NOMO-1 treated with DMSO at 0.1 percent for 48 hours (cell line): Measurements from ENCODE around the gene TAF5L.
"Not testable (repeated sequence)": the region's sequence is repeated elsewhere in the genome, so short reads cannot be mapped to it uniquely, and the experiment has no call there.

ENCODE experiments used
- DNase-seq: peaks from one replicate; lab custom pipeline; 2025; ENCODE audit not compliant: unreplicated experiment; lab: John Stamatoyannopoulos, UW

Gene TAF5L

GRCh38 chr1:229642970-229643369 lies 17.0 kb upstream of the TAF5L start:
- DNase-seq: no peak

DNA sequence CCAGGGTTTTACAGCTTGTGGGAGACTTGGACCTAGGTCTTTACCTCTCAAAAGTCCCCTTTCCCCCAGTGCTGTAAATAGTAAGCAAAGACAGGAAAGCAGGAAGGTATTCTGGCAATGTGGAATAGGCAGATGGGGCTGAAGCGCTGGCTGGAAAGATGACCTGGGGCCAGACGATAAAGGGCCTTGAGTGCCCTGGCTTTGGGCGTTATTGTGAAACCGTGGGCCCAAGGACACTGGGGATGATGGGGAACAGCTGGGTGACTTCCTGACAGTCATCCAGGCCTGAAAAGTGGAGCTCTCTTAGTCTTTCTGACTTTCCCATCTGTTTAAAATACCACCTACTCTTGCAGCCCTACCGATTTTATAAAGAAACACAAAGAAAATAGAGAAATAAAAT lies 16.5 kb upstream of the TAF5L start:
- no peak for DNase-seq

GRCh38 chr1:229641306-229641705 lies 15.4 kb upstream of the TAF5L start:
- DNase-seq: no peak

DNA sequence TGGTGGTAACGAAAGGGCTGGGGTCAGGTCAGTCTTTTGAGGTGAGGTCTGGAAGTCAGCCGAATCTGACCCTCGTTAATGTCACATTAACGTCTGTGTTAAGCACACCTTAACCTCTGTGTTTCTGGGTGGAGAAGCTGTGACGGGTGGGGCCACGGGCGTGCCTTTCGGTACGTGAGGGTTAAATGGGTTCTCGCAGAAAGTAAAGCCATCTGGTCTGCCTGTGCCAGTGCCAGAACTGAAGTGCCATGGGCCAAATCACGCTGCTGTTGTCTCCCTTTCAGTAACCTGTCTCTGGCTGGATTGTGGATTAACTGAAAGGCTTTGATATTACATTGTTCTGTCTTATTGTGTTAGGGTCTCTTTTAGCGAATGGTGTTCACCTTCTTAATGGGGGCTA lies 14.5 kb upstream of the TAF5L start:
- DNase-seq: no peak

DNA sequence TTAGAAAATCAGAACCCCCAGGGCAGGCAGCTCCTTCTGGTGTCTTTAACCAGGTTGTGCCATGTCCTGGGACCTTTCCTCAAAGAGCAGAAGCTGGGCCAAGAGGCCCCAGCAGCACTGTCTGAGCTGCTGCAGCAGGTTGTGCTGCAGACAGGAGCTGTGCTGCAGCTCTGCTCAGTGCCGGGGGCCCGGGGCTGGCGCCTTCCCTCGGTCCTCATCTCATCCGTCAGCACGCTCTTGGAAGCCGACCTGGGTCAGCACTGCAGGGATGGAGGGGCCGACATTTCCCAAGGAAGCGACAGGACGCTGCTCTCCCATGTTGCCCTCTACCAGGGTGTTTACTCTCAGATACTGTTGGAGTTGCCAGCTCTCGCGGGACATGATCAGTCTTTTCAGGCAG lies 11.8 kb upstream of the TAF5L start:
- no peak for DNase-seq

DNA sequence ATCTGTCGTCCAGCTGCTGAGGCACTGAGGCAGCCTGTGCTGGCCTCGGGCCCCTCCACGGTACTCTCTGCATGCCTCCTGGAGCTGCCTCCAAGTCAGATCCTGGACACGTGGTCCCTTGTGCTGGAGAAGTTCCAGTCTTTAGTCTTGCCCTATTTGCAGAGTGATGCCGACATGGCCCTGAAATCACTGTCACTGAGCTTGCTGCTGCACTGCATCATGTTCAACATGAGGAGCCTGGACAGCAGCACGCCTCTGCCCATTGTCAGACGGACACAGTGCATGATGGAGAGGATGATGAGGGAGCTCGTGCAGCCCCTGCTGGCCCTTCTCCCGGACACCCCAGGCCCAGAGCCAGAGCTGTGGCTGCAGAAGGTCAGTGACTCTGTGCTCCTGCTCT lies 10.1 kb upstream of the TAF5L start:
- DNase-seq: no peak

DNA sequence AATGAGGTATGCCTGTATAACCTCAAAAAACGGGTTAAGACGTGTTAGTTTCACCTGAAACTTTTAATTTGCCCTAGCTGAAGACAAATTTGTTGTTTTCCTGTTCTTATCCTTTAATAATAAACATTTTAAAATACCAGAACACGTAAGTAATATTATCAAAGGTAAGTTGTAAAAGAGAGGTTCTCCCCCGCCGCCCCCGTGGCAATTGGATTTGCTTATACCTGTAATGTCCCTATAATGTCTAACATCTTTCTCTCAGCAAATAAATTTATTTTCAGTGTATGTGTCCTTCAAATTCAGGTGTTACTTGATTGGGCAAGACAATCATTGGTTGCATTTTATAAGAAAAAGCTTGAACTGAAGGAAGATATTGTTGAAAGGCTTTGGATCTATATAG lies 6.0 kb upstream of the TAF5L start:
- DNase-seq: no peak

- DNase-seq: no peak
Observed at GRCh38 chr1:229631148-229631547, 5.2 kb upstream of the TAF5L start.

DNA sequence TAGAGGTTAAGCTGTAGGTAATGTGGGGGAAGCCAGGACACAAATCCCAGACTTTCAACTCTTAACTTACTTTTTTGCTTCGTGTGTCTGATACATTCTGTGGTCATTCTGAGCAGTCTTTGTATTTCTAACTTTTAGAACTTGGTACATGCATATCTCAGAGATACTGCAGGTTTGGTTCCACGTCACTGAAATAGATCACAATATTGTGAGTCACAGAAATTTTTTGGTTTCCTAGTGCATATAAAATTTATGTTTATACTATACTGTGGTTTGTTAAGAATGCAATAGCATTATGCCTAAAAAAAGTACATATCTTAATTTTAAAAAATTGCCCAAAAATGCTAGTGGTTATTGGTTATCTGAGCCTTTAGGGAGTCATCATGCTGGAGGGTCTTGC lies 3.3 kb upstream of the TAF5L start:
- no peak for DNase-seq

DNA sequence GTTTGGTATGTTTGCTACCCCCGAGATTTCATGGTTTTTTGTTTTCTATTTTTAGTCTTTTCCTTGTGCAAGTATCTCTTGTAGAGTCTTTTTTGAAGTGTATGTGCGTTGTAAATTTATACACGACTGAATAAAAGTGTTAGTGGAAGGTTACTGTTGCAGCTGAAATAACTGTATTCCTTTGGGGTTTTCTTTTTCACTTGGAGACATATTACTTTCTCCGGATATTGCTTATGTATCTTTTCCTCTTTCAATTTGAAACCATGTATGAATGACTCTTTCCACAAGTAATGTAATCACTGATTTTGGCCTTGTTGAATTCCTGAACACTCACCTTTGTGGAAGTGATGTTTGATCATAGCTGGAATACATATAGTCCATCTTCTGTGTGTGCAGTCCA lies 1.1 kb upstream of the TAF5L start:
- no peak for DNase-seq

- peak; percentile 67 for DNase-seq
Observed at GRCh38 chr1:229625071-229625914, 629 bp downstream of the TAF5L start.

DNA sequence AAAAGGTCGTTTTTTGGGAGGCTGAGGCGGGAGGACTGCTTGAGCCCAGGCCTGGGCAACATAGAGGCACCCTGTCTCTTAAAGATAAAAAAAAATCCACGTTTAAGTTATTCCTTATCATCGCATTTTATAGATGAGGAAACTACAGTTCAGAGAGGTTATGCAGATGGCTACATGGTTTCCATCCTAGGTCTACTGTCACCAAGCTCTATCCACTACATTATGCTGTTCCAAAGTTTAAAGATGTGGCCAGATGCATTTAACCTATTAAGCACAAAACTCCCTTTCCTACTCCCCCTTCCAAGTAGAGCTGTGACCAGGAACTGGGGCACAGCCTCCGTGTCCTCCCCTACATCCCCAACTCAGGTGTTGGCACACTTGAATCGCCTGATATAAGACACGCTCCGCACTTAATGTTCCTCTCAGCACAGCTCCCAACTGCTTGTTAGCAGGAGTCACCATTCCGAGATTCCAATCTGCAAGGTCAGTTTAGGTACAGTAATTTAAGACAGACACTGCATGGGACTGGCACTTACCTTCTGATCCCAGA lies 1.3 kb downstream of the TAF5L start:
- no peak for DNase-seq

DNA sequence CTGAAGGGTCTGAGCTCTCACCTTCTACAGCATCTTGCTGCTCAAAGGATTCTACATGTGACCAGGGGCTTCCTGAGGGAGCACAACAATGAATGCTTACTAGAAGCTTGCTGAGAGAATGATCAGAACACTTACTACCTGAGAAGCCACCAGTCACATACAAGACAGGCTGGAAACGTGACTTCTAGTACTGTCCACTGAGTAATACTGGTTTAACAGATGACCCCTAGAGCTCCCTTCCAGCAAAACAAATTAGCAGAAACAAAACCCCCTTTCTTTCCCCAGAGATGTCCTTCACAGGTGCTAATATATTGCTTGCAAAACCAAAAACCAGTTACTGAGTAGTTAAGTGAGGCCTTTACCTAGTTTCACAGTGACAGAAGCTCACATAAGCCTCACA lies 2.1 kb downstream of the TAF5L start:
- DNase-seq: no peak

DNA sequence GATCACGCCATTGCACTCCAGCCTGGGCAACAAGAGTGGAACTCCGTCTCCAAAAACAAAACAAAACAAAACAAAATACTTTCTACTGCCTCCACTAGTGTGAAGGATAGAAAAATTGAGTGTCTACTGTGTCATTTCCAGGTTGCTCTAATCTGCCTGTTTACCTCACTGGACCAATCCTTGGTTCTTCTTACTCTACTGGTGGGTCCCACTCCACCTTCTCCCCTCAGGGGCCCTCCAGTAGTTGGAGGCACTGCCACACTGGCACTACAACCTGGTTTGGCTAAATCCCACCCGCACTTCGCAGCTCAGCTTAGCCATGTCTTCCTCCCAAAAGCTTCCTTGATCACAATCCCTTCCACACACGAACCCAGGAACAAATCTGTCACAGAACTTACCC lies 2.7 kb downstream of the TAF5L start:
- no peak for DNase-seq

DNA sequence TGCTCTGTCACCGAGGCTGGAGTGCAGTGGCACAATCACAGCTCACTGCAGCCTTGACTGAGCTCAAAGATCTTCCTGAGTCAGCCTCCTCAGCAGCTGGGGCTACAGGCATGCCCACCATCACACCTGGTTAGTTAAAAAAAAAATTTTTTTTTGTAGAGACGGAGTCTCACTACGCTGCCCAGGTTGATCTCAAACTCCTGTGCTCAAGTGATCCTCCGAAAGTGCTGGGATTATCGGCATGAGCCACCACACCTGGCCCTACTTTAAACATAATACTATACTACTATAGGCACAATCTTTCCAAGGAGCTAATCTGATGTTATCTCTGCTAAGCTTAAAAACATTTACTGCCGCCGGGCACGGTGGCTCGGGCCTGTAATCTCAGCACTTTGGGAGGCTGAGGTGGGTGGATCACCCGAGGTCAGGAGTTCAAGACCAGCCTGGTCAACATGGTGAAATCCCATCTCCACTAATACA lies 3.2 kb downstream of the TAF5L start:
- not testable (repeated sequence) for DNase-seq

- no peak for DNase-seq
Observed at GRCh38 chr1:229621663-229622062, 4.3 kb downstream of the TAF5L start.

DNA sequence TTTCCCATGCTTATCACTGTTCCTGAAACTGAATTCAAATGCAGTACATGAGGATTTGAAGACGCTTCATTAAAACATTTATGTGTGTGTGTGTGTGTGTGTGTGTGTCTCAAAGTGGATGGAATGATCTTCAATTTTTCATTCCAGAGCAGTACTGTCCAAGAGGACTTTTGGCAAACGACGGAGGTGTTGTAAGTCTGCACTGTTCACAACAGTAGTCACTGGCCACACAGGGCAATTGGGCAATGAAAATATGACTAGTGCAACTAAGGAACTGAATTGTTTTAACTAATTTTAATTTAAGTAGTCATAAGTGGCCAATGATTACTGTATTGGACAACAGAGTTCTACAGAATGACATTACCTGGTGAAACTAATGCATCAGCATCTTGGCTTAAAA lies 5.0 kb downstream of the TAF5L start:
- DNase-seq: no peak

DNA sequence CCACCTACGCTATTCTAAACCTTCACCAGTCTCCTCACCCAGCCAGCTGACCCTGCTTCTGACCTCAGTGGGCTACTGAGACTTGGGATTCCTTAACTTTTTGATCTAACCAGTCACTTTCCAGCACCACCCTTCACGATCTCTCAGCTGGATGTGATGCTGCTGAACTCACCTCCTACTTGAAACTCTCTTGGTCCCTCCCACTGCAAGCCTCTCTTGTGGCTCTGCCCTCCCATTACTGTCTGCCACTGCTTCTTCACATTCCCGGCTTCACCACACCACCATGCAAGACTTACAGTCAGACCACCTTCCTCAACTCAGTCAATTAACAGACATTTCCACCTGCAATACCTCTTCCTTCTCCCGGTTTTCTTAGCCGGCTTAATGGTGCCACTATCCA lies 6.3 kb downstream of the TAF5L start:
- no peak for DNase-seq

DNA sequence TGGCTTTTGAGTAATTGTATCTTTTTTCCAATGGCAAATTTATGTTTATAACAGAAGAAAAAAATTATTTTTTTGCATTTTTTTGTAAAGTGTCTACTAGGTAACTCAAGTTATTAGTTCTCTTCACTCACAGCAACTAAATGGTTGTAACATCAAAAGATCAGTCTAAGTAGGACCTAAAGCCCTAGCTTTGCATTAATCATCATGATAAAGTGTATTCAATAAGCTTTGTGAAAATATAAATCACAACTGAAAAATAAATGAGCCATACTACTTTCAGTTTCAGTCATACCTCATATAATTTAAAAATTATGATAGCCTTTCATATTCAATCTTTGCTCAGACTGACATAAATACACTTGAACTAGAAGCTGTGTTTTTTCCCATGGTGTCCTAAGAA lies 6.9 kb downstream of the TAF5L start:
- DNase-seq: no peak

DNA sequence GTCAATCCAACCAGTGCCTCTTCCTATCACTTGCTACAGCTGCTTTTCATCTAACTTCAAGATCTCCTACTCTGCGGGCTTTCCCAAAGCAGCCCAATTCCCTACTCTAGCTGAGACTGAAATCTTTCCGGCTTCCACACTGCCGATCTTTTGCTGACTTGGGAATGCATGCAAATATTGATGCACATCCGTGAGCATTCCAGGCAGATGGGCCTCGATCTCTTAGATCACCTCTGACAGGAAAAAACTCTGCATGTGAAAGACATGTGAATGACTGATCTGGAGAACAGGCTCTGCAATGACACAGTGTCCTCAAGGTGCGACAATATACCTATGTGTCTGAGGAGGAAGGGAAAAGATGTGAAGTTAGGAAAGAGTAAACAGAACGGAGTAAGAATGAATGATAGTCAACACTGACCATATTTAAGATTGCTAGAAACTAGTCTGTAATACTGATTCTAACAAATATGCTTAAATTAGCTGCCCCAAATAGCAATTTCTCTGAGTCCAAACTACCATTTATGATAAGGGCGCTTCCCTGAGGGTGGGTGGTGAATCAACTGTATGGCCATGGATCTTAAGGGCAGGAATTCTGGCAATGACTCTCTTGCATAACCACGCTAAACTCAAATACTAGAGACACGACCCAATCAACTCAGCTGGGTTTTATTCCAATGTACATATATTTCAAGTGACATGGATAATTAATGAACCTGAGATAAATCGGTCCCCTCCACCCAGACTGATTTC lies 8.4 kb downstream of the TAF5L start:
- no peak for DNase-seq

- DNase-seq: no peak
Observed at GRCh38 chr1:229614701-229615100, 11.2 kb downstream of the TAF5L start.

DNA sequence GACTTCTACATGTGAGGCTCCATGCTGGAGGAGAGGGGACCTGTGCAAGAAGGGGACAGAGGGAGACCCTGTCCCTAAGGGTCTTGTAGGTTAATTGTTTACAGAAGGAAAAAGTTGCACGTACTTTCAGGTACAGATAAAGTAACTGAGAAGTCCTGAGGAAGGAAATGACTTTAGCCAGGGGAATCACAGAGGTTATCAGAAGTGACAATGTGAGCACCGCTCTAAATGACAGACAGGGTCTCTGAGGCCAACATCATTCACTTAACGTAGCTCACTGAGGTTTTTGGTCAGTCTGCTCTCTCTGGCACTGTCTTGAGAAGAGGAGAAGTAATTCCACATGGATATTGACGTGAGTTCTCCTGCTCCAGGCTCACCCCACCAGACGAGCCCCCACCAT lies 12.0 kb downstream of the TAF5L start:
- no peak for DNase-seq
